Erythroblast (primary cell): ENCODE data around the gene AZIN2.

Experiments used
- GATA1 ChIP-seq: IDR thresholded peaks from 2 replicates; pipeline ENCODE4 v1.6.1; 2011; ENCODE audit warnings: low read depth, mild to moderate bottlenecking, control low read depth, low read length, moderate library complexity
- POLR2A ChIP-seq: IDR thresholded peaks from 2 replicates; pipeline ENCODE4 v1.6.1; 2011; ENCODE audit warnings: mild to moderate bottlenecking, low read length

- no peak for TF ChIP-seq POLR2A
- TF ChIP-seq GATA1, result no peak
Observed at GRCh38 chr1:33070628-33071027, 10.3 kb upstream of the AZIN2 start.
